Measurements from ENCODE around the gene APC2.

Gene APC2, protein sequence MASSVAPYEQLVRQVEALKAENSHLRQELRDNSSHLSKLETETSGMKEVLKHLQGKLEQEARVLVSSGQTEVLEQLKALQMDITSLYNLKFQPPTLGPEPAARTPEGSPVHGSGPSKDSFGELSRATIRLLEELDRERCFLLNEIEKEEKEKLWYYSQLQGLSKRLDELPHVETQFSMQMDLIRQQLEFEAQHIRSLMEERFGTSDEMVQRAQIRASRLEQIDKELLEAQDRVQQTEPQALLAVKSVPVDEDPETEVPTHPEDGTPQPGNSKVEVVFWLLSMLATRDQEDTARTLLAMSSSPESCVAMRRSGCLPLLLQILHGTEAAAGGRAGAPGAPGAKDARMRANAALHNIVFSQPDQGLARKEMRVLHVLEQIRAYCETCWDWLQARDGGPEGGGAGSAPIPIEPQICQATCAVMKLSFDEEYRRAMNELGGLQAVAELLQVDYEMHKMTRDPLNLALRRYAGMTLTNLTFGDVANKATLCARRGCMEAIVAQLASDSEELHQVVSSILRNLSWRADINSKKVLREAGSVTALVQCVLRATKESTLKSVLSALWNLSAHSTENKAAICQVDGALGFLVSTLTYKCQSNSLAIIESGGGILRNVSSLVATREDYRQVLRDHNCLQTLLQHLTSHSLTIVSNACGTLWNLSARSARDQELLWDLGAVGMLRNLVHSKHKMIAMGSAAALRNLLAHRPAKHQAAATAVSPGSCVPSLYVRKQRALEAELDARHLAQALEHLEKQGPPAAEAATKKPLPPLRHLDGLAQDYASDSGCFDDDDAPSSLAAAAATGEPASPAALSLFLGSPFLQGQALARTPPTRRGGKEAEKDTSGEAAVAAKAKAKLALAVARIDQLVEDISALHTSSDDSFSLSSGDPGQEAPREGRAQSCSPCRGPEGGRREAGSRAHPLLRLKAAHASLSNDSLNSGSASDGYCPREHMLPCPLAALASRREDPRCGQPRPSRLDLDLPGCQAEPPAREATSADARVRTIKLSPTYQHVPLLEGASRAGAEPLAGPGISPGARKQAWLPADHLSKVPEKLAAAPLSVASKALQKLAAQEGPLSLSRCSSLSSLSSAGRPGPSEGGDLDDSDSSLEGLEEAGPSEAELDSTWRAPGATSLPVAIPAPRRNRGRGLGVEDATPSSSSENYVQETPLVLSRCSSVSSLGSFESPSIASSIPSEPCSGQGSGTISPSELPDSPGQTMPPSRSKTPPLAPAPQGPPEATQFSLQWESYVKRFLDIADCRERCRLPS (N-terminal part only)

GRCh38 chr19:1449467-1450442 lies at the start of gene APC2:
APC2 (plus strand) TSS chr19:1450121; CDS start chr19:1453002, 2,881 bp downstream.
- peak; percentile 96 for DNase-seq (ENCODE audit: low spot score)

GRCh38 chr19:1400281-1401137 lies 49.4 kb upstream of the APC2 start:
- peak; percentile 78 for DNase-seq (ENCODE audit: low spot score)

DNA sequence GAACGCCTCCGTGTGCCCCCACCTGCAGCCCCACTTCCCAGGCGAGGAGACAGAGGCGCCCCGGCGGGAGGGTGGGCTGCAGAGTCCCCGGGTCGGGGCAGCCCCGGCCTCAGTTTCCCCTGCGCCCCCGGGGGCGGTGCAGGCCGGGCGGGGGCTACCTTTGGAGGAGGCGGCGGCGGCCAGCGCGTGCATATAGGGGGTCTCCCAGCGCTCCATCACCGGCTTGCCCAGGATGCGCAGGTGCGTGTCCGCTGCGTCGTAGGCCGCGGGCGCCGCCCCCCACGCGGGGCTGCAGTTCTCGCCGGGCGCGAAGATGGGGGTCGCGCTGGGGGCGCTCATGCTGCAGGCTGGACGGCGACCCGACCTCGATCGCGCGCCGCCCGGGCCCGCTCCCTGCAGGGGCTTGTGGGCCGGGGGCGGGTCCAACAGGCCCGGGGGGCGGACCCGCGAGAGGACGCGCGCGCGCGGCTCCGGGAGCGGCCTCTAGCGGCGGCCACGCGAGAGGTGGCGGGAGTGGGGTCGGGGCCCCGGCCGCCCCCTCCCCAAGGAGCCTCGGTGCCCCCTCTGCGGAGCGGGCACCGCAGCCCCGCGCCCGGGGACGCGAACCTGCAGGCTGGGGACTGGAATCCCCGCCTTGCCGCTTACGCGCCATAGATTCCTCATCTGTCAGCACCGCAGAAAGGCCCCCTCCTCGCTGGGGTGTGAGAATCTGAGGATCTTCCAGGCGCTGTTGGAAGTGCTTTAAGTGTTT lies 48.6 kb upstream of the APC2 start, which contains the start of gene GAMT:
TSS of gene GAMT (minus strand) at position 405 of the 751 bp plus-strand sequence. CDS start at position 339, 66 bp downstream.
- peak; percentile 96 for DNase-seq (ENCODE audit: low spot score)

- DNase-seq (ENCODE audit: low spot score): no peak
Measured at GRCh38 chr19:1401889-1402217, 48.1 kb upstream of the APC2 start.

DNA sequence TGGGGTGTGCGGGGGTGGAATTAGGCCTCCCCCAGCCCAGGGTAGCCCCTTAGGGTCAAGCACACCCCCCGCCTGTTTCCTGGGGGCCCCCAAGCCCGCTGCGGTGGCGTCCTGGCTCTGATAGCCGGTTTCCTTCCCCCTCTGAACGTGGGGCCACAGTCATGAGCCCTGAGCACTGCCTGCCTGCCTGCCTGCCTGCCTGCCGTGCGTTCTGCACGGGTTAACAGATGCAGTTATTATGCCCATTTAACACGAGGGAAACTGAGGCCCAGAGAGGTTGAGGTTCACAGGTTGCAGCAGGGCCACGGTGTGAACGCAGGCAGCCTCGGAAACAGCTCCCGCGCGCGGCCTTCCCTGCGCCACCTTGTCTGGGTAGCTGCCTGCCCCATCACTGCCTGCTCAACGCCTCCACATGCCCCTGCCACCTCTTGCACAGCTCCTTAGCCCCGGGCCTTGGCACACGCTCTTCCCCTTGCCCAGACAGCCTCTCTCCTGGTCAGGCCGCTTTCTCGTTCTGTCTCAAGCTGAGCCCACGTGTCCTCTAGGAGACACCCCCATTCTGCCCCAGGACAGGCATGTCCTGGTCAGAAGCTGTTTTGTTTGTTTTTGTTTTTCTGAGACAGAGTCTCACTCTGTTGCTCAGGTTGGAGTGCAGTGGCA lies 47.4 kb upstream of the APC2 start:
- DNase-seq (ENCODE audit: low spot score): no peak

DNA sequence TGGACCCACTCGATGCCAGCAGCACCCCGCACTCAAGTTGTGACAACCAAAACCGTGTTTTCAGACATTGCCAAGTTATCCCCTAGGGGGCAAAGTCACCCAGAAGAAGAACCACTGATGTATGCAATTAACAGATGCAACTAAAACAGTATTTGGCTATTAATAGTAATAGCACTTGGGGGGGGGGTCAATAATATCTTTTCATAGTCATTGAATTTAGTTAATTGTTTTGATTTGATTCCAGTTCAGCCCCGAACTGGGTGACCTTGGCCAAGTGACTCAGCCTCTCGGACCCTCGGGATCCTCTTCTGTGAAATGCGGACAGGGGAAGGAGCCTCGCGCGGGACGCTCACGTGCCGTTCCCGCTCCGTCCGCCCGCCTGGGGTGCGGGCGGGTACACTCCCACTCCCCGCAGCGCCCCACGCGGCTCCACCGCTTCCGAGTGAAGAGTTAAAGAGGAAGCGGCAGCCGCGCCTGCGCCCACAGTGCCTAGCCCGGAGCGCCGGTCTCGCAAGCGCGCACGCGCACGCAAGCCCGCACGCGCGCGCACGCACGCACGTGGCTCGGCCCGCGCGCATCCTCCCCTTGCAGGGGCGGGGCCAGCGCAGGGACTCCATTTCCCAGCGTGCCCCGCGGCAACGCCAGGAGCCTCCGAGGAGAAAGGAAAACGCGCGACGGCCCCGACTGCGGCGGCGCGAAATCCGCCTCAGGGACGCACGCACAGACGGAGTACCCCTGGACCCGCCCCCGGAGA lies 43.0 kb upstream of the APC2 start:
- peak; percentile 97 for DNase-seq (ENCODE audit: low spot score)

- no peak for DNase-seq (ENCODE audit: low spot score)
Measured at GRCh38 chr19:1407528-1408299, 42.2 kb upstream of the APC2 start, which contains the start of gene DAZAP1. DAZAP1 (plus strand) TSS chr19:1407586; CDS start chr19:1407774, 188 bp downstream.

DNA sequence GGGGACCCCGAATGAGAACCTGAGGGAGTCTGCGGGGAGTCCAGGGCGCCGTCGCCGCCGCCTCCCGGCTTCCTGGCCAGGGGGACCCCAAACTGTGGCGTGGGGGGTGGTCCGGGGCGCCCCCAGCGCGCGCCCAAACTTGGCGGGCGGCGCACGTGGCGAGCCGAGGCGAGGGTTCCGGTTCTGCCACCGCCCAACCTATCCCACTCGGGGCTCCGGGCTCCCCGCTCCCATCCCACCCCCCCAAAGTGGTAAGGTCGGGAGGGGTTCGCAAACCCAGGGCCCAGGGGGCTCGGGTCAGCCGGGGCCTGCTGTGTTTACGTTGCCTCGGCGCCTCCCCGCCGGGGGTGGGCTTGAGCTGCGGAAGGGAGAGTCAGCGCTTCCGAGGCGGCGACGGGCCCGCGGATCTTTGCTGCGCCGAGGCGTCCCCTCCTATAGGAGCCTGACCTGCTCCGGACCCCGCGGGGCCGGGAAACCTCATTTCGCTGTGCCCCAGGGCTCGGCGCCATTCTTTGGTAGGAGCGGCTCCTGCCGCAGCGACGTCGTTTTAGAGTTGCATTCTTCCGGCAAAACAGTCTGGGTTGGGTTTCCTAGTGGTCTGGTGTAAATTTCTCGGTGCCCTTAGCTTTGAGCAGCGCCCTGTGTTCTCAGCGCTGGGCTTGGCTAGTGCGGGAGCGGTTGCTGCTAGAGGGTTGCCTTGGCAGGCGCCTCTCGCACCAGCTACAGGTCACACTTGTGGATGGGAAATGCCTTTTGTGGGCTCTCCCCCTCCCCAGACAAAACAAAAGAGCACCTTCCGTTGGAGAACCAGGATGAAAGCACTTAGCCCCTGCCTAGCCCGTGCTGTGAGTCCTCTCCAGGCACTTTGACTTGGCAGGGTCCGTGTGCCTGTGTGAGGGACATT lies 41.4 kb upstream of the APC2 start:
- no peak for DNase-seq (ENCODE audit: low spot score)

DNA sequence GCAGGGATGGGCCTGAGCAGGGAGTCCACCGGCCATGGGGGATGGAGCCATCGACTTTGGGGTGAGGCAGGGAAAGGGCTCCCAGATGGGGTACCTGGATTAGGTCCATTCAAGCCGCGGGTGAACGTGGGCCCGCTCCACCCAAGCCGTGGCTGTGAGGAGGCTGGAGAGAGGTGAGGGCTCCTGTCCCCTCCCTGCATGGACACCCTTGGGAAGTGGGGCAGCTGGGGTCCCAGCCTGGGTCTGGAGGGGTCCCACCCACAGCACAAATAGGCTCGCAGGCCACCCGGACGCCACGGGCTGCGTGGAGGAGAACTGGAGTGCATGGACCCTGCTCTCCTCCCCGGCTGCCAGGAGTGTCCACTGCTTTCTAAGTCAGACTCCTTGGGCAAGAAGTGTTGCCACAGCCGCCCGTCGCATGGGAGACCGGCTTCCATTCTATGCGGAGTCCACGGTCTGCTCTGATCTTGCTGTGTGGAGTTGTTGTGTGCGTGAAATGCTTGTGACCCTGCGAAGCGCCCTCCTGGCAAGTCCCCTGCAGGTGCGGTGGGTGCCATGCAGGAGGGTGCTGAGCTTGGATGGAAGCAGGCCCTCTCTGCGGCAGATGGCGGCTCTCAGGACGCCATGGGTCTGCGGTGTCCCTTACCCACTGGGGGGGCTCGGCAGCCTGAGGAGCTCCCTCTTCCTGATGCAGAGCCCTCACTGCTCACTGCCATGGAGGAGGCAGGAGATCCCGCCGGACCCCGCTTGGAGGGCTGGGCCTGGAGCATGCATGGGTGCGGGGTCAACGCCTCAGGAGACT lies 40.5 kb upstream of the APC2 start:
- DNase-seq (ENCODE audit: low spot score): no peak

DNA sequence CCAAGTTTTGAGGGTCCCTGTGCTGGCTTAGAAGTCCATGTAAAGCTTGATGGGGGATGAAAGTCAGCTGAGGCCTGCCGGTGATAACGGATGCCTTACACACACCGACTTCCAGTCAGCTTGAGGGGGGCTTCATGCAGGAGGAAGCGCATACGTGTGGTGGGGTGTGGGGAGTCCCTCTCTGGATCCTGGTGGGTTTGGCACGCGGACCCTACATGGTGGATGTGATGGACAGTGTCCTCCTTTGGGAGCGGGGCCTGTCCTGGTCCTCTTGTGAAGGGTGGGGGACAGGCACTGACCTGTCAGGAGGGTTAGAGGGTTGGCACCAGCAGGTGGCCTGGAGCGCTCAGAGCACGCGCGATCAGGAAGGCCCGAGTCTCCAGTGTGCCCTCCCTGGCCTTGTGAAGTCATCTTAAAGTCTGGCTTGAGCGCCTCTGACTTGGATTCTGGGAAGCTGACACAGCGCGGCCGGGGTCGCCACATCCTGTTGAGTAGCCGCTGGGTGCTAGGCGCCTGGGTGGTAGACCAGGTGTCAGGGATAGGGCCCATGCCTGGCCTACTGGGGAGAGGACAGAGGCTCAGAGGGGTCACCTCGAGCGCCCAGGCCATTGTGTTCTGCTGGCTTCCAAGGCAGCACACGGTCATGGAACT lies 39.7 kb upstream of the APC2 start:
- no peak for DNase-seq (ENCODE audit: low spot score)

DNA sequence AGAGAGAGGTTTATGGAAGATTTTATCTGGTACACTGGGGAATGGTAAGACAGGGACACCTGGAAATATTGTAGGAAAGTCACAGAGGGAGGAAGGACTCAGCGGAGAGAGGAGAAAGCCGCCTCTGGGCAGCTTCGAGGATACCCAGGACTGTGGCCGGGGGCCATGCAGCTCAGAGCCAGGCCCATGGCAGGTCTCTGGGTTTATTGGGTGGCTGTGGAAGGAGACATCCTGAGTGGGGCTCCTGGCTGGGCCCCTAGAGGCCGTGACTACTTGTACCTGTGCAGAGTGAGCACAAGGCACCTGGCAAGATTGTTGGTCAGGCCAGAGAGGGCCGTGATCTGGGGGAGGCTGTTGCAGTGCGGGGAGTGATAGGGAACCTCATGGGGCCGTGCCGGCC lies 39.1 kb upstream of the APC2 start:
- no peak for DNase-seq (ENCODE audit: low spot score)

- peak; percentile 79 for DNase-seq (ENCODE audit: low spot score)
Measured at GRCh38 chr19:1411255-1412191, 38.4 kb upstream of the APC2 start.

- no peak for DNase-seq (ENCODE audit: low spot score)
Measured at GRCh38 chr19:1412323-1412923, 37.5 kb upstream of the APC2 start.

All from D341Med (cell line).